ENCODE data around the gene STAMBPL1. TPM values are rescaled to one million over a fixed set of nuclear protein-coding genes. Genes with fewer than 3 reads are reported as not detected.

STAMBPL1 gene
- total RNA-seq, 1 donor from 2014 or later = 1.6 TPM

GRCh38 chr10:88920198-88920597 lies 40.2 kb downstream of the STAMBPL1 start:
- TF ChIP-seq CTCF (IDR thresholded peaks at IDR 0.05) = no peak
- peaks cover 10% of the 10 kb centered on the region for H3K4me1 Mint-ChIP-seq (ENCODE audit: low read depth)
- no peak for DNase-seq (ENCODE audit: low spot score)
- H3K9me3 Mint-ChIP-seq (ENCODE audit: low read depth) = no peaks in the 10 kb centered on the region
- no peak overlapping the region for H3K4me3 Mint-ChIP-seq (ENCODE audit: unreplicated experiment)
- H3K36me3 Mint-ChIP-seq (ENCODE audit: low read depth) = no peaks in the 10 kb centered on the region
- H3K27ac Mint-ChIP-seq (ENCODE audit: unreplicated experiment) = no peak overlapping the region
- H3K27me3 Mint-ChIP-seq (ENCODE audit: low read depth) = no peaks in the 10 kb centered on the region

DNA sequence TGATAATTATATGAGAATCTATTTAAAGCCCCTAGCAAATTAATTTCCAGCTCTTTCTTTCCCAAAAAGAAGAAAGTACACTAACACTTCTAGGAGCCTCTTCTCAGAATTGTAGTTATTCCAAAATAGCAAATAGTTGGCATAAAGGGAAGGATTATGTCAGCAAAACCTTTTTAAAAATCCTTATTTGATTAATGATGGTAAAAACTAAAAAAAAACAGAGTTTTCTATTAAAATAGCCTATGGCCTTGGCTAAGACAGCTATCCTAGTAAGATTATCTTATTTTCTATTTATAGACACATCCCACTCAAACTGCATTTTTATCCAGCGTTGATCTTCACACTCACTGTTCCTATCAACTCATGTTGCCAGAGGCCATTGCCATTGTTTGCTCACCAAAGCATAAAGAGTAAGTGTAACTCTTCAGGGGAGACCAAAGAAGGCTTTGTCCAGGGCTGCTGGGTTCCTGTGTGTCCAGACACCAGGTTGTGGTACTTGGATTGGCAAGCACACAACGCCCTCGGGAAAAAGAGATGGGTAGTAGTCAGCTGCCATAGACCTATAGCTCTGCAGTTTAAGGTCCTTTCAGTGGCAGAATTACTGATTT lies 41.0 kb downstream of the STAMBPL1 start:
- H3K4me1 Mint-ChIP-seq (ENCODE audit: low read depth) = peaks cover 10% of the 10 kb centered on the region
- no peak for DNase-seq (ENCODE audit: low spot score)
- no peak overlapping the region for H3K27ac Mint-ChIP-seq (ENCODE audit: unreplicated experiment)
- H3K36me3 Mint-ChIP-seq (ENCODE audit: low read depth) = no peaks in the 10 kb centered on the region
- H3K27me3 Mint-ChIP-seq (ENCODE audit: low read depth) = no peaks in the 10 kb centered on the region
- TF ChIP-seq CTCF (IDR thresholded peaks at IDR 0.05) = no peak
- H3K9me3 Mint-ChIP-seq (ENCODE audit: low read depth) = no peaks in the 10 kb centered on the region
- no peak overlapping the region for H3K4me3 Mint-ChIP-seq (ENCODE audit: unreplicated experiment)

DNA sequence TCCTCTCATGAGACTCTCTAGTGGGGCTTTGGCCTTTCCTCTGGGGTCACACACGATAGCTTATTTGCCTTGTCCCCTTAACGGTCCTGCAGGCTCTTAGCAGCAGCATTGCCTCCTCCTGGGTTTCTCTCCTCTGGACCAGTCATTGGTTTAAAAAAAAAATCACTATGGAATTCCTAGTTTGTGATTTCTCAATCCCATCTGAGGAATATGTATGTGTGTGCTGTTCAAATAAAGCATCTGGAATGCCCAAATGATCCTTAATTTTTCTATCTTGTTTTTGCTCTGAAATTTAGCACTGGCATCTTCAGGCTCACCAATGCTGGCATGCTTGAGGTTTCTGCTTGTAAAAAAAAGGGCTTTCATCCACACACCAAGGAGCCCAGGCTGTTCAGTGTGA lies 42.0 kb downstream of the STAMBPL1 start:
- Mint-ChIP-seq H3K36me3 (ENCODE audit: low read depth) (no peaks in the 10 kb centered on the region), H3K27ac (ENCODE audit: unreplicated experiment) (no peak overlapping the region), H3K4me3 (ENCODE audit: unreplicated experiment) (no peak overlapping the region), H3K9me3 (ENCODE audit: low read depth) (no peaks in the 10 kb centered on the region), H3K4me1 (ENCODE audit: low read depth) (peaks cover 19% of the 10 kb centered on the region), H3K27me3 (ENCODE audit: low read depth) (no peaks in the 10 kb centered on the region)
- DNase-seq (ENCODE audit: low spot score) = no peak
- TF ChIP-seq CTCF (IDR thresholded peaks at IDR 0.05) = no peak

DNA sequence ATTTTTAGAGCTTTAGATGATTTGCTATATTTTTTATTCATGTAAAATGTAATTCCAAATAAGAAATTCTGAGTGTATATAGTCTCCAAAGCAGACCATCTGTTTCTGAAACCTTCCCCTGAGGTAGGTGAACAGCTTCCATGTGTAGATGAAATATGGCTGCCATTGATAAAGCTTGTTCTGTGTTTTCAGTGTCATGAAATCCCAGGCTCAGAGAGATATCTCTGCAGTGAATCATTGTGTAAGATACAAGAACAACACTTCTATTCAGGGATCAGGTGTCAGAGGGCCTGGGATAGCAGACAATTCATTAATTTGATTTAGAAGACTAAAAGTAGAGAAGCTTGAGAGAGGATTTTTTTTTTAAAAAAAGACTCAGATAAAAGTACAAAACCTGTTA lies 43.5 kb downstream of the STAMBPL1 start:
- TF ChIP-seq CTCF (IDR thresholded peaks at IDR 0.05) = no peak
- H3K9me3 Mint-ChIP-seq (ENCODE audit: low read depth) = no peaks in the 10 kb centered on the region
- peaks cover 26% of the 10 kb centered on the region for H3K4me1 Mint-ChIP-seq (ENCODE audit: low read depth)
- H3K4me3 Mint-ChIP-seq (ENCODE audit: unreplicated experiment) = no peak overlapping the region
- no peaks in the 10 kb centered on the region for H3K27me3 Mint-ChIP-seq (ENCODE audit: low read depth)
- DNase-seq (ENCODE audit: low spot score) = no peak
- H3K27ac Mint-ChIP-seq (ENCODE audit: unreplicated experiment) = no peak overlapping the region
- no peaks in the 10 kb centered on the region for H3K36me3 Mint-ChIP-seq (ENCODE audit: low read depth)

- peaks cover 15% of the 10 kb centered on the region for H3K4me1 Mint-ChIP-seq (ENCODE audit: low read depth)
- DNase-seq (ENCODE audit: low spot score) = no peak
- no peak overlapping the region for H3K4me3 Mint-ChIP-seq (ENCODE audit: unreplicated experiment)
- TF ChIP-seq CTCF (IDR thresholded peaks at IDR 0.05) = no peak
- H3K27ac Mint-ChIP-seq (ENCODE audit: unreplicated experiment) = peak overlapping the region; percentile 69
- H3K27me3 Mint-ChIP-seq (ENCODE audit: low read depth) = no peaks in the 10 kb centered on the region
- H3K36me3 Mint-ChIP-seq (ENCODE audit: low read depth) = no peaks in the 10 kb centered on the region
- no peaks in the 10 kb centered on the region for H3K9me3 Mint-ChIP-seq (ENCODE audit: low read depth)
Observed at GRCh38 chr10:88926566-88927415, 46.7 kb downstream of the STAMBPL1 start.
